Tibial nerve (tissue), 4 donors: ENCODE results near the gene MRPL34. TPM values are rescaled to one million over a fixed set of nuclear protein-coding genes. Genes with fewer than 3 reads are reported as not detected.

ENCODE experiments used
- DNase-seq, 2 donors: peaks; one replicate each; pipeline ENCODE4 v3.0.0-alpha.2; 2019; ENCODE audit warnings: low spot score in 2 of 2
- H3K27ac ChIP-seq, 4 donors: fragments of 200-600 bp; sonication (generic) in 3 of 4; one replicate each; pipeline ENCODE4 v1.5.1; 2017 to 2019; ENCODE audit warnings: mild to moderate bottlenecking in 1 of 4
- H3K27me3 ChIP-seq, 2 donors: fragments of 200-600 bp; sonication (generic) in 1 of 2; one replicate each; pipeline versions ENCODE4 v1.5.1 to v1.6.0; 2017 to 2019
- H3K36me3 ChIP-seq, 3 donors: fragments of 200-600 bp; sonication (generic); one replicate each; pipeline ENCODE4 v1.5.1; 2018 to 2019
- H3K4me1 ChIP-seq, 4 donors: fragments of 200-600 bp; sonication (generic) in 3 of 4; one replicate each; pipeline ENCODE4 v1.5.1; 2017 to 2019
- H3K4me3 ChIP-seq, 4 donors: fragments of 200-600 bp; sonication (generic) in 3 of 4; one replicate each; pipeline ENCODE4 v1.5.1; 2017 to 2019; ENCODE audit warnings: mild to moderate bottlenecking in 1 of 4, moderate library complexity in 1 of 4
- H3K9me3 ChIP-seq, 4 donors: fragments of 200-600 bp; sonication (generic) in 3 of 4; one replicate each; pipeline ENCODE4 v1.5.1; 2017 to 2019
- EP300 ChIP-seq, 2 donors: sonication (generic); formaldehyde crosslinking; IDR thresholded peaks; one replicate each; pipeline ENCODE4 v1.6.1; 2017; ENCODE audit warnings: antibody characterized with exemption in 2 of 2, mild to moderate bottlenecking in 1 of 2
- POLR2A ChIP-seq, 2 donors: fragments of 450-650 bp; IDR thresholded peaks; one replicate each; pipeline ENCODE4 v1.6.1; 2017; ENCODE audit warnings: antibody characterized with exemption in 2 of 2, mild to moderate bottlenecking in 2 of 2, moderate library complexity in 2 of 2
- WGBS, 2 donors: methylation state at CpG; one replicate each; pipeline ENCODE4 v1.1.5; 2018; 5-methylcytosine and 5-hydroxymethylcytosine counted together
- total RNA-seq, 4 donors: library from RNA; depleted of rRNA; stranded (reverse); fragments of >200 nt; gene quantifications; one replicate each; pipeline ENCODE4 v1.1.0, GENCODE V29; 2016
- TF ChIP-seq, protein P1 (sequence below), 5 experiments: fragments of 200-600 bp in 3 of 5; fragments of 450-650 bp in 2 of 5; sonication (generic) in 3 of 5; IDR thresholded peaks; one replicate each; pipeline ENCODE4 v1.5.1; 2016 to 2019; ENCODE audit warnings: antibody characterized with exemption in 5 of 5, mild to moderate bottlenecking in 3 of 5, moderate library complexity in 2 of 5

Gene MRPL34
- total RNA-seq, 4 donors from 2014 or later, result 143 to 187 (median 175) TPM

- 25% methylated on average over 15 of the region's 15 CpGs for WGBS, 2 donors
- Histone ChIP-seq H3K27me3 (no peaks in the 10 kb centered on the region), H3K9me3 (peaks cover 0 to 16% (median 0%) of the 10 kb centered on the region in 4 donors), H3K4me1 (peaks cover 0 to 2% (median 0%) of the 10 kb centered on the region in 4 donors), H3K36me3 (no peaks in the 10 kb centered on the region), H3K27ac (no peak overlapping the region), H3K4me3 (no peak overlapping the region)
- TF ChIP-seq EP300 (IDR thresholded peaks at IDR 0.05) (no peak), POLR2A (IDR thresholded peaks at IDR 0.05) (no peak)
- TF ChIP-seq, protein P1, sequence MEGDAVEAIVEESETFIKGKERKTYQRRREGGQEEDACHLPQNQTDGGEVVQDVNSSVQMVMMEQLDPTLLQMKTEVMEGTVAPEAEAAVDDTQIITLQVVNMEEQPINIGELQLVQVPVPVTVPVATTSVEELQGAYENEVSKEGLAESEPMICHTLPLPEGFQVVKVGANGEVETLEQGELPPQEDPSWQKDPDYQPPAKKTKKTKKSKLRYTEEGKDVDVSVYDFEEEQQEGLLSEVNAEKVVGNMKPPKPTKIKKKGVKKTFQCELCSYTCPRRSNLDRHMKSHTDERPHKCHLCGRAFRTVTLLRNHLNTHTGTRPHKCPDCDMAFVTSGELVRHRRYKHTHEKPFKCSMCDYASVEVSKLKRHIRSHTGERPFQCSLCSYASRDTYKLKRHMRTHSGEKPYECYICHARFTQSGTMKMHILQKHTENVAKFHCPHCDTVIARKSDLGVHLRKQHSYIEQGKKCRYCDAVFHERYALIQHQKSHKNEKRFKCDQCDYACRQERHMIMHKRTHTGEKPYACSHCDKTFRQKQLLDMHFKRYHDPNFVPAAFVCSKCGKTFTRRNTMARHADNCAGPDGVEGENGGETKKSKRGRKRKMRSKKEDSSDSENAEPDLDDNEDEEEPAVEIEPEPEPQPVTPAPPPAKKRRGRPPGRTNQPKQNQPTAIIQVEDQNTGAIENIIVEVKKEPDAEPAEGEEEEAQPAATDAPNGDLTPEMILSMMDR (IDR thresholded peaks at IDR 0.05), result peak; percentile 77 to 87 (median 80)
- peak; percentile 43 to 64 for DNase-seq
Observed at GRCh38 chr19:17260842-17261325, 44.8 kb upstream of the MRPL34 start.

DNA sequence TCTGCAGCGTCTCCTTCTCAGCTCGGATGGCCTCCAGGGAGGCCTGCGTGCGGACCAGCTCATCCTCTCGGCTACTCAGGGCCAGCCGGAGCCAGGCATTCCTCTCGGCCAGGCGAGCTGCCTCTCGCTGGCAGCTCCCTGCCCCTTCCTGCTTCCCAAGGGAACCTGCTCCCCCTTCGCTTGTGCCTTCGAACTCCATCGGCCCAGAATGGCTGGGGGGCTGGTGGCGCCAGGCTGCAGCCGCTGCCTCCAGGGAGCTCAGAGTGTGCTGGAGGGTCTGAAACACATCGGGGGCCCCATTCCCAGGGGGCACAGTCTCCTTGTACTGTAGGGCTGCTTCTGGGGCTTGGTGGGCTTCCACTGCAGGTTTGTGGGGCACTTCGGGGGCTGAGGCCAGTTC lies 43.1 kb upstream of the MRPL34 start:
- H3K27me3 ChIP-seq, result no peaks in the 10 kb centered on the region
- no peak for TF ChIP-seq POLR2A (IDR thresholded peaks at IDR 0.05)
- H3K4me1 ChIP-seq, result peaks cover 0 to 7% (median 0%) of the 10 kb centered on the region in 4 donors
- peak overlapping the region in 1 of 4 donors; percentile 4 for H3K4me3 ChIP-seq
- peaks cover 0 to 16% (median 0%) of the 10 kb centered on the region in 4 donors for H3K9me3 ChIP-seq
- DNase-seq, result no peak
- no peak overlapping the region for H3K27ac ChIP-seq
- WGBS, 2 donors, result 60 to 68% methylated on average over 14 to 16 of the region's 16 CpGs
- H3K36me3 ChIP-seq, result no peaks in the 10 kb centered on the region

GRCh38 chr19:17263712-17264640 lies 41.7 kb upstream of the MRPL34 start:
- peaks cover 0 to 21% (median 6%) of the 10 kb centered on the region in 4 donors for H3K4me1 ChIP-seq
- H3K4me3 ChIP-seq, result peak overlapping the region in 1 of 4 donors; percentile 35
- peak overlapping the region in 1 of 4 donors; percentile 67 for H3K27ac ChIP-seq
- peaks cover 0 to 12% (median 0%) of the 10 kb centered on the region in 4 donors for H3K9me3 ChIP-seq
- no peak for TF ChIP-seq POLR2A (IDR thresholded peaks at IDR 0.05)
- no peak for TF ChIP-seq EP300 (IDR thresholded peaks at IDR 0.05)
- TF ChIP-seq, protein P1 (IDR thresholded peaks at IDR 0.05), result no peak
- H3K36me3 ChIP-seq, result peaks cover 0 to 4% (median 0%) of the 10 kb centered on the region in 3 donors
- DNase-seq, result no peak
- no peaks in the 10 kb centered on the region for H3K27me3 ChIP-seq
- whole genome bisulfite sequencing, 2 donors, result 77 to 80% methylated on average over 14 to 23 of the region's 23 CpGs

GRCh38 chr19:17264641-17264979 lies 41.1 kb upstream of the MRPL34 start, which contains the start of gene USHBP1:
USHBP1 (minus strand) TSS chr19:17264745; CDS start chr19:17264299, 446 bp downstream.
- H3K4me3 ChIP-seq, result peak within 1 kb of the TSS in 1 of 4 donors; percentile 35
- peaks cover 0 to 6% (median 0%) of the 10 kb centered on the region in 4 donors for H3K9me3 ChIP-seq
- H3K27ac ChIP-seq, result peak within 1 kb of the TSS in 1 of 4 donors; percentile 67
- no peak for TF ChIP-seq POLR2A (IDR thresholded peaks at IDR 0.05)
- TF ChIP-seq, protein P1 (IDR thresholded peaks at IDR 0.05), result no peak
- TF ChIP-seq EP300 (IDR thresholded peaks at IDR 0.05), result peak in 1 of 2 donors; percentile 30
- no peaks in the 10 kb centered on the region for H3K27me3 ChIP-seq
- 26 to 31% methylated on average over 5 of the region's 5 CpGs for WGBS, 2 donors
- peaks cover 0 to 11% (median 0%) of the 10 kb centered on the region in 3 donors for H3K36me3 ChIP-seq
- no peak for DNase-seq
- peaks cover 0 to 21% (median 6%) of the 10 kb centered on the region in 4 donors for H3K4me1 ChIP-seq

DNA sequence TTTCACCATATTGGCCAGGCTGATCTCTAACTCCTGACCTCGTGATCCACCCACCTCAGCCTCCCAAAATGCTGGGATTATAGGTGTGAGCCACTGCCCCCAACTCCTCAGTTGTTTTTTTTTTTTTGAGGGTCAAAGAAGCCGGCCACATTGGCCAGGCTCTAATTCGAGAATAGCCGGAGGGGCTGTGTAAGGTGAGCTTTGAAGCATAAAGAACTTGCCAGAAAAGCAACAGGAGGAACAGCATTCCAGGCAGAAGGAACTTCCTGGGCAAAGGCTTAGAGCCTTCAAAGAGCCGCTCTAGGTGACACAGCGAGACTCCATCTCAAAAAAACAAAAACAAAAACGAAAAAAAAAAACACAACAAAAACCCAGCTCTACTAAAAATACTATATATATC lies 39.6 kb upstream of the MRPL34 start:
- H3K27ac ChIP-seq, result no peak overlapping the region

More for the DNA sequence above, 39.6 kb upstream of the MRPL34 start:
- Histone ChIP-seq H3K27me3 (no peaks in the 10 kb centered on the region), H3K9me3 (no peaks in the 10 kb centered on the region), H3K4me1 (peaks cover 0 to 20% (median 6%) of the 10 kb centered on the region in 4 donors), H3K4me3 (no peak overlapping the region), H3K36me3 (peaks cover 0 to 25% (median 0%) of the 10 kb centered on the region in 3 donors)
- TF ChIP-seq POLR2A (IDR thresholded peaks at IDR 0.05), result no peak
- TF ChIP-seq, protein P1 (IDR thresholded peaks at IDR 0.05), result no peak
- TF ChIP-seq EP300 (IDR thresholded peaks at IDR 0.05), result no peak
- no peak for DNase-seq
- WGBS, 2 donors, result 92 to 95% methylated on average over 7 of the region's 7 CpGs
